Measurements from ENCODE around the gene RPS25. TPM values are rescaled to one million over a fixed set of nuclear protein-coding genes. Genes with fewer than 3 reads are reported as not detected.

Gene RPS25
- polyA plus RNA-seq, 1 donor from 2014 or later, result 1,728 TPM

- TF ChIP-seq MXI1 (conservative IDR thresholded peaks at IDR 0.05; ENCODE audit: poor library complexity, severe bottlenecking) (no peak), CTCF (IDR thresholded peaks at IDR 0.05; ENCODE audit: poor library complexity, severe bottlenecking) (no peak), REST (IDR thresholded peaks at IDR 0.05; ENCODE audit: borderline replicate concordance) (no peak), RAD21 (conservative IDR thresholded peaks at IDR 0.05) (no peak), POLR2AphosphoS5 (IDR thresholded peaks at IDR 0.05) (no peak), EZH2 (IDR thresholded peaks at IDR 0.05; ENCODE audit: borderline replicate concordance, insufficient read depth, low read length, poor library complexity, severe bottlenecking) (no peak), SMC3 (conservative IDR thresholded peaks at IDR 0.05; ENCODE audit: poor library complexity) (no peak), TAF1 (IDR thresholded peaks at IDR 0.05; ENCODE audit: low read depth) (no peak), EP300 (conservative IDR thresholded peaks at IDR 0.05; ENCODE audit: poor library complexity, severe bottlenecking) (no peak)
- peaks cover 21% of the 10 kb centered on the region for H3K79me2 ChIP-seq (replicated peaks; ENCODE audit: insufficient read depth, low read length)
- H3K9ac ChIP-seq (ENCODE audit: low read length), result no peak overlapping the region
- no peaks in the 10 kb centered on the region for H3K9me3 ChIP-seq (ENCODE audit: low read length)
- H3K4me3 ChIP-seq (ENCODE audit: low read length), result no peak overlapping the region
- no peak overlapping the region for H2AFZ ChIP-seq (ENCODE audit: low read depth, low read length)
- H3K4me2 ChIP-seq (ENCODE audit: low read length), result no peak overlapping the region
- H3K27me3 ChIP-seq (ENCODE audit: insufficient read depth, low read depth, low read length), result no peaks in the 10 kb centered on the region
- no peaks in the 10 kb centered on the region for H3F3A ChIP-seq (ENCODE audit: insufficient read depth, low read length, poor library complexity, severe bottlenecking)
- no peaks in the 10 kb centered on the region for H4K20me1 ChIP-seq (ENCODE audit: insufficient read depth)
- no peaks in the 10 kb centered on the region for H3K36me3 ChIP-seq (ENCODE audit: insufficient read depth, low read length)
- H3K27ac ChIP-seq (ENCODE audit: low read length), result no peak overlapping the region
- no peaks in the 10 kb centered on the region for H3K9me2 ChIP-seq (ENCODE audit: insufficient read depth, low read length)
Observed at GRCh38 chr11:119023741-119024140, 5.6 kb upstream of the RPS25 start.

GRCh38 chr11:119021631-119022030, 3.5 kb upstream of the RPS25 start:
- Histone ChIP-seq H3K36me3 (ENCODE audit: insufficient read depth, low read length) (no peaks in the 10 kb centered on the region), H2AFZ (ENCODE audit: low read depth, low read length) (no peak overlapping the region), H4K20me1 (ENCODE audit: insufficient read depth) (no peaks in the 10 kb centered on the region), H3K27me3 (ENCODE audit: insufficient read depth, low read depth, low read length) (no peaks in the 10 kb centered on the region), H3K9me3 (ENCODE audit: low read length) (no peaks in the 10 kb centered on the region), H3K4me3 (ENCODE audit: low read length) (no peak overlapping the region), H3K27ac (ENCODE audit: low read length) (no peak overlapping the region), H3F3A (ENCODE audit: insufficient read depth, low read length, poor library complexity, severe bottlenecking) (no peaks in the 10 kb centered on the region), H3K4me2 (ENCODE audit: low read length) (no peak overlapping the region), H3K9ac (ENCODE audit: low read length) (no peak overlapping the region), H3K79me2 (replicated peaks; ENCODE audit: insufficient read depth, low read length) (peaks cover 36% of the 10 kb centered on the region), H3K9me2 (ENCODE audit: insufficient read depth, low read length) (no peaks in the 10 kb centered on the region)
- TF ChIP-seq EZH2 (IDR thresholded peaks at IDR 0.05; ENCODE audit: borderline replicate concordance, insufficient read depth, low read length, poor library complexity, severe bottlenecking), result no peak
- TF ChIP-seq POLR2AphosphoS5 (IDR thresholded peaks at IDR 0.05), result no peak
- no peak for TF ChIP-seq RAD21 (conservative IDR thresholded peaks at IDR 0.05)
- TF ChIP-seq TAF1 (IDR thresholded peaks at IDR 0.05; ENCODE audit: low read depth), result no peak
- no peak for TF ChIP-seq EP300 (conservative IDR thresholded peaks at IDR 0.05; ENCODE audit: poor library complexity, severe bottlenecking)
- TF ChIP-seq CTCF (IDR thresholded peaks at IDR 0.05; ENCODE audit: poor library complexity, severe bottlenecking), result no peak
- no peak for TF ChIP-seq REST (IDR thresholded peaks at IDR 0.05; ENCODE audit: borderline replicate concordance)
- no peak for TF ChIP-seq MXI1 (conservative IDR thresholded peaks at IDR 0.05; ENCODE audit: poor library complexity, severe bottlenecking)
- TF ChIP-seq SMC3 (conservative IDR thresholded peaks at IDR 0.05; ENCODE audit: poor library complexity), result no peak

All from neural cell (in vitro differentiated cells).